ENCODE results near the gene KAZN.

- no peak for TF ChIP-seq EZH2 (IDR thresholded peaks at IDR 0.05; ENCODE audit: borderline replicate concordance)
- no peak for TF ChIP-seq CTCF (IDR thresholded peaks at IDR 0.05; ENCODE audit: poor library complexity)
- no peak for TF ChIP-seq EZH2phosphoT487 (IDR thresholded peaks at IDR 0.05; ENCODE audit: low read depth, severe bottlenecking, unreplicated experiment)
Observed at GRCh38 chr1:14926229-14926628, 327.7 kb downstream of the KAZN start.
